GM18520 (cell line): ENCODE data around the gene CFAP299.

Experiments
- ATAC-seq: cut with Tn5 transposase; IDR thresholded peaks from one replicate; pipeline ENCODE4 v1.9.1; 2021; ENCODE audit not compliant: unreplicated experiment

CFAP299 gene

GRCh38 chr4:80911458-80911857, 575.9 kb downstream of the CFAP299 start:
- ATAC-seq: peak; percentile 57

- ATAC-seq: no peak
Observed at GRCh38 chr4:80912350-80912749, 576.8 kb downstream of the CFAP299 start.

- ATAC-seq: peak; percentile 81
Observed at GRCh38 chr4:80913381-80913780, 577.9 kb downstream of the CFAP299 start.

- no peak for ATAC-seq
Observed at GRCh38 chr4:80916770-80917169, 581.2 kb downstream of the CFAP299 start.

- no peak for ATAC-seq
Observed at GRCh38 chr4:80918004-80918403, 582.5 kb downstream of the CFAP299 start.

- no peak for ATAC-seq
Observed at GRCh38 chr4:80921441-80921840, 585.9 kb downstream of the CFAP299 start.

GRCh38 chr4:80922941-80923340, 587.4 kb downstream of the CFAP299 start:
- ATAC-seq: no peak

- no peak for ATAC-seq
Observed at GRCh38 chr4:80925293-80925692, 589.8 kb downstream of the CFAP299 start.

GRCh38 chr4:80926446-80926845, 590.9 kb downstream of the CFAP299 start:
- no peak for ATAC-seq

- ATAC-seq: no peak
Observed at GRCh38 chr4:80926891-80927290, 591.4 kb downstream of the CFAP299 start.

GRCh38 chr4:80927420-80927819, 591.9 kb downstream of the CFAP299 start:
- ATAC-seq: no peak

GRCh38 chr4:80931631-80932081, 596.1 kb downstream of the CFAP299 start:
- no peak for ATAC-seq

- no peak for ATAC-seq
Observed at GRCh38 chr4:80948141-80948540, 612.6 kb downstream of the CFAP299 start.

GRCh38 chr4:80948995-80949394, 613.5 kb downstream of the CFAP299 start:
- ATAC-seq: no peak

GRCh38 chr4:80956421-80956820, 620.9 kb downstream of the CFAP299 start:
- no peak for ATAC-seq

- no peak for ATAC-seq
Observed at GRCh38 chr4:80963051-80963450, 627.5 kb downstream of the CFAP299 start.

- no peak for ATAC-seq
Observed at GRCh38 chr4:80967346-80967745, 631.8 kb downstream of the CFAP299 start.

GRCh38 chr4:80980239-80980638, 644.7 kb downstream of the CFAP299 start:
- ATAC-seq: no peak

- ATAC-seq: no peak
Observed at GRCh38 chr4:80986011-80986410, 650.5 kb downstream of the CFAP299 start.

GRCh38 chr4:80989921-80990544, 654.5 kb downstream of the CFAP299 start:
- ATAC-seq: peak; percentile 48

- no peak for ATAC-seq
Observed at GRCh38 chr4:80990851-80991250, 655.3 kb downstream of the CFAP299 start.

GRCh38 chr4:80999943-81000342, 664.4 kb downstream of the CFAP299 start:
- ATAC-seq: no peak

GRCh38 chr4:81003597-81004111, 668.1 kb downstream of the CFAP299 start:
- ATAC-seq: peak; percentile 96
